Trophoblast cell (in vitro differentiated cells and primary cell): ENCODE measurements around the gene PKP1.

Source experiments
- DNase-seq, 2 donors: peaks; one replicate each; pipeline ENCODE4 v3.0.0-alpha.2; 2016
- H2AFZ ChIP-seq: 2 replicates; pipeline ENCODE4 v1.6.1; 2013; ENCODE audit warnings: low read length, moderate library complexity, mild to moderate bottlenecking; ENCODE audit not compliant: insufficient read depth, poor library complexity
- H2AK5ac ChIP-seq: 2 replicates; pipeline ENCODE4 v1.6.1; 2013; ENCODE audit warnings: mild to moderate bottlenecking, low read length
- H2BK120ac ChIP-seq: 2 replicates; pipeline ENCODE4 v1.6.1; 2013; ENCODE audit warnings: low read length, mild to moderate bottlenecking, moderate library complexity; ENCODE audit not compliant: insufficient read depth, poor library complexity
- H2BK12ac ChIP-seq: 2 replicates; pipeline ENCODE4 v1.6.1; 2013; ENCODE audit warnings: mild to moderate bottlenecking, low read length, moderate library complexity
- H2BK5ac ChIP-seq: 2 replicates; pipeline ENCODE4 v1.6.1; 2013; ENCODE audit warnings: low read length, low read depth, moderate library complexity, mild to moderate bottlenecking; ENCODE audit not compliant: poor library complexity
- H3K14ac ChIP-seq: 2 replicates; pipeline ENCODE4 v1.6.1; 2013; ENCODE audit warnings: mild to moderate bottlenecking, low read length
- H3K18ac ChIP-seq: 2 replicates; pipeline ENCODE4 v1.6.1; 2013; ENCODE audit warnings: mild to moderate bottlenecking, low read length
- H3K23ac ChIP-seq: 2 replicates; pipeline ENCODE4 v1.6.1; 2013; ENCODE audit warnings: low read length
- H3K27ac ChIP-seq: 2 replicates; pipeline ENCODE4 v1.5.1; 2013; ENCODE audit warnings: low read depth, mild to moderate bottlenecking, inconsistent platforms, low read length, moderate library complexity
- H3K27me3 ChIP-seq: 2 replicates; pipeline ENCODE4 v1.6.1; 2013; ENCODE audit warnings: inconsistent platforms, mild to moderate bottlenecking, low read length, moderate library complexity; ENCODE audit not compliant: insufficient read depth
- H3K36me3 ChIP-seq, 2 experiments: 1 replicate in 1 of 2; 2 replicates in 1 of 2; pipeline ENCODE4 v1.6.1; 2013; ENCODE audit warnings: low read length in 2 of 2, mild to moderate bottlenecking in 2 of 2, moderate library complexity in 1 of 2; ENCODE audit not compliant: insufficient read depth in 2 of 2, control insufficient read depth in 1 of 2
- H3K4ac ChIP-seq: 2 replicates; pipeline ENCODE4 v1.6.1; 2013; ENCODE audit warnings: low read depth, mild to moderate bottlenecking, low read length, moderate library complexity
- H3K4me1 ChIP-seq, 2 experiments: 1 replicate in 1 of 2; 2 replicates in 1 of 2; pipeline ENCODE4 v1.6.1; 2013; ENCODE audit warnings: low read length in 2 of 2, mild to moderate bottlenecking in 2 of 2, moderate library complexity in 1 of 2; ENCODE audit not compliant: insufficient read depth in 2 of 2, control insufficient read depth in 1 of 2
- H3K4me2 ChIP-seq: 2 replicates; pipeline ENCODE4 v1.6.1; 2013; ENCODE audit warnings: inconsistent platforms, mild to moderate bottlenecking, low read length, moderate library complexity
- H3K4me3 ChIP-seq: 2 replicates; pipeline ENCODE4 v1.5.1; 2013; ENCODE audit warnings: mild to moderate bottlenecking, low read depth, low read length, inconsistent platforms
- H3K79me1 ChIP-seq: one replicate; pipeline ENCODE4 v1.6.1; 2013; ENCODE audit warnings: low read length
- H3K79me2 ChIP-seq: 2 replicates; pipeline ENCODE4 v1.6.1; 2013; ENCODE audit warnings: low read length, mild to moderate bottlenecking; ENCODE audit not compliant: control insufficient read depth, insufficient read depth, poor library complexity
- H3K9ac ChIP-seq: 2 replicates; pipeline ENCODE4 v1.6.1; 2013; ENCODE audit warnings: mild to moderate bottlenecking, low read length
- H3K9me3 ChIP-seq: 2 replicates; pipeline ENCODE4 v1.6.1; 2013; ENCODE audit warnings: low read depth, mild to moderate bottlenecking, control low read depth, inconsistent platforms, low read length; ENCODE audit not compliant: insufficient read depth
- H4K12ac ChIP-seq: 2 replicates; pipeline ENCODE4 v1.6.1; 2013; ENCODE audit warnings: low read depth, mild to moderate bottlenecking, low read length, moderate library complexity
- H4K8ac ChIP-seq: 2 replicates; pipeline ENCODE4 v1.6.1; 2013; ENCODE audit warnings: low read depth, mild to moderate bottlenecking, low read length, moderate library complexity
- H4K91ac ChIP-seq: one replicate; pipeline ENCODE4 v1.6.1; 2013; ENCODE audit warnings: low read depth, mild to moderate bottlenecking, low read length, moderate library complexity
- WGBS: extraction: QIAGEN DNeasy Blood & Tissue Kit; methylation state at CpG from one replicate; pipeline ENCODE4 v1.1.7; 2013; ENCODE audit warnings: missing lambda C conversion rate; ENCODE audit not compliant: insufficient read length, insufficient coverage; ENCODE audit errors: extremely low coverage; 5-methylcytosine and 5-hydroxymethylcytosine counted together

PKP1 gene

GRCh38 chr1:201309416-201309815, 26.1 kb downstream of the PKP1 start:
- no CpG with 5 or more reads among the region's 9 CpGs for WGBS
- H3K36me3 ChIP-seq = no peaks in the 10 kb centered on the region
- peak; percentile 99 for DNase-seq

GRCh38 chr1:201310251-201310985, 27.1 kb downstream of the PKP1 start:
- no peak overlapping the region for H3K27ac ChIP-seq
- WGBS = no CpG with 5 or more reads among the region's 7 CpGs

More at GRCh38 chr1:201309416-201309815, 26.1 kb downstream of the PKP1 start:
- peak overlapping the region; percentile 83 for H2BK5ac ChIP-seq
- peaks cover 18% of the 10 kb centered on the region for H3K79me1 ChIP-seq
- peaks cover 1% of the 10 kb centered on the region for H3K9me3 ChIP-seq
- no peak overlapping the region for H3K4ac ChIP-seq
- H3K4me3 ChIP-seq = no peak overlapping the region
- H4K8ac ChIP-seq = no peak overlapping the region
- H2AK5ac ChIP-seq = no peak overlapping the region
- H3K79me2 ChIP-seq = no peaks in the 10 kb centered on the region
- H3K23ac ChIP-seq = no peak overlapping the region
- no peak overlapping the region for H2AFZ ChIP-seq
- H3K4me1 ChIP-seq = peaks cover 29 to 35% of the 10 kb centered on the region in 2 experiments
- H3K4me2 ChIP-seq = no peak overlapping the region
- H3K27ac ChIP-seq = peak overlapping the region; percentile 96
- no peak overlapping the region for H4K12ac ChIP-seq
- no peak overlapping the region for H2BK120ac ChIP-seq
- no peak overlapping the region for H3K9ac ChIP-seq
- H3K18ac ChIP-seq = no peak overlapping the region
- H4K91ac ChIP-seq = peak overlapping the region; percentile 90
- H3K27me3 ChIP-seq = no peaks in the 10 kb centered on the region
- no peak overlapping the region for H3K14ac ChIP-seq
- no peak overlapping the region for H2BK12ac ChIP-seq

DNA sequence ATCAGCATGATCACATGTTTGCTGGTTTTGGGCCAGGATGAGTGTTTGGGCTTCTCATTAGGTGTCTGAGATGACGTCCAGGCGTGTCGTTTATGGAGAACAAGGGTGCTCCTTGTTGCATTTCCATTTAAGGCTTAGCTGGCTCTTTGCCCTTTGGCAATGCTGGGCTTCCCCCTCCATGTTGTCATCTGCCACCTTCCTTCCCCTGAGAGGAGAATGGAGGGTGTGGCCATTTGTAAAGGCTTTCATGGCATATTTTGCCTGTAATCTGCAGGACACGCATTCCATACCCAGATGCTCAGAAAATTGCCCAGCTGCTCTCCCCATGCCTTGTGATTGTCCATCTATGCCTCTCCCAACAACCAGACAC, 27.7 kb downstream of the PKP1 start:
- H3K23ac ChIP-seq = no peak overlapping the region
- no peak overlapping the region for H2BK120ac ChIP-seq
- H3K9me3 ChIP-seq = peaks cover 1% of the 10 kb centered on the region
- no peak overlapping the region for H4K8ac ChIP-seq
- peak; percentile 95 to 97 for DNase-seq
- peak overlapping the region; percentile 88 for H2BK12ac ChIP-seq
- no peak overlapping the region for H4K91ac ChIP-seq
- peak overlapping the region; percentile 20 for H2AK5ac ChIP-seq
- WGBS = no CpG with 5 or more reads among the region's 4 CpGs
- no peaks in the 10 kb centered on the region for H3K36me3 ChIP-seq
- H3K4me2 ChIP-seq = no peak overlapping the region
- H2BK5ac ChIP-seq = no peak overlapping the region
- H3K4me1 ChIP-seq = peaks cover 29 to 35% of the 10 kb centered on the region in 2 experiments
- H3K4ac ChIP-seq = no peak overlapping the region
- no peak overlapping the region for H3K14ac ChIP-seq
- no peak overlapping the region for H3K18ac ChIP-seq
- no peaks in the 10 kb centered on the region for H3K79me2 ChIP-seq
- H3K9ac ChIP-seq = no peak overlapping the region
- H3K27ac ChIP-seq = no peak overlapping the region
- no peaks in the 10 kb centered on the region for H3K27me3 ChIP-seq
- H3K79me1 ChIP-seq = peaks cover 18% of the 10 kb centered on the region
- no peak overlapping the region for H3K4me3 ChIP-seq
- H4K12ac ChIP-seq = no peak overlapping the region
- no peak overlapping the region for H2AFZ ChIP-seq

More at GRCh38 chr1:201310251-201310985, 27.1 kb downstream of the PKP1 start:
- H3K36me3 ChIP-seq = no peaks in the 10 kb centered on the region
- no peak overlapping the region for H4K8ac ChIP-seq
- peak overlapping the region; percentile 46 for H2AK5ac ChIP-seq
- no peak overlapping the region for H2AFZ ChIP-seq
- no peak overlapping the region for H3K4me3 ChIP-seq
- H3K79me2 ChIP-seq = no peaks in the 10 kb centered on the region
- peak overlapping the region; percentile 45 for H3K14ac ChIP-seq
- H3K9ac ChIP-seq = no peak overlapping the region
- peak overlapping the region; percentile 59 for H4K91ac ChIP-seq
- H3K23ac ChIP-seq = no peak overlapping the region
- no peak overlapping the region for H3K4ac ChIP-seq
- H2BK12ac ChIP-seq = peak overlapping the region; percentile 88
- no peak overlapping the region for H2BK120ac ChIP-seq
- H3K27me3 ChIP-seq = no peaks in the 10 kb centered on the region
- H3K79me1 ChIP-seq = peaks cover 18% of the 10 kb centered on the region
- H3K4me2 ChIP-seq = no peak overlapping the region
- H2BK5ac ChIP-seq = no peak overlapping the region
- H4K12ac ChIP-seq = no peak overlapping the region
- peaks cover 29 to 35% of the 10 kb centered on the region in 2 experiments for H3K4me1 ChIP-seq
- peak overlapping the region; percentile 21 for H3K18ac ChIP-seq
- peak; percentile 80 to 84 for DNase-seq
- peaks cover 1% of the 10 kb centered on the region for H3K9me3 ChIP-seq

- Histone ChIP-seq H2BK12ac (peak overlapping the region; percentile 59), H3K4ac (no peak overlapping the region), H4K12ac (no peak overlapping the region), H3K9me3 (peaks cover 3% of the 10 kb centered on the region), H3K9ac (no peak overlapping the region), H4K8ac (no peak overlapping the region), H3K4me1 (peaks cover 29 to 35% of the 10 kb centered on the region in 2 experiments), H3K23ac (no peak overlapping the region), H4K91ac (peak overlapping the region; percentile 19), H3K14ac (no peak overlapping the region), H3K27ac (no peak overlapping the region), H2AK5ac (peak overlapping the region; percentile 86), H2AFZ (no peak overlapping the region), H3K18ac (no peak overlapping the region), H3K79me2 (no peaks in the 10 kb centered on the region), H3K36me3 (no peaks in the 10 kb centered on the region), H3K27me3 (no peaks in the 10 kb centered on the region), H3K4me3 (no peak overlapping the region), H3K79me1 (peaks cover 18% of the 10 kb centered on the region), H2BK5ac (no peak overlapping the region), H2BK120ac (peak overlapping the region; percentile 2), H3K4me2 (no peak overlapping the region)
- DNase-seq = peak; percentile 47 to 56
- WGBS = no CpG with 5 or more reads among the region's 8 CpGs
Measured at GRCh38 chr1:201311356-201312011, 28.2 kb downstream of the PKP1 start.
